ENCODE data around the gene GNB1.

Gene GNB1

GRCh38 chr1:1876335-1876930 is 14.5 kb downstream of the GNB1 start:
- no peaks in the 10 kb centered on the region for H3K9me3 ChIP-seq
- TF ChIP-seq, protein P1, sequence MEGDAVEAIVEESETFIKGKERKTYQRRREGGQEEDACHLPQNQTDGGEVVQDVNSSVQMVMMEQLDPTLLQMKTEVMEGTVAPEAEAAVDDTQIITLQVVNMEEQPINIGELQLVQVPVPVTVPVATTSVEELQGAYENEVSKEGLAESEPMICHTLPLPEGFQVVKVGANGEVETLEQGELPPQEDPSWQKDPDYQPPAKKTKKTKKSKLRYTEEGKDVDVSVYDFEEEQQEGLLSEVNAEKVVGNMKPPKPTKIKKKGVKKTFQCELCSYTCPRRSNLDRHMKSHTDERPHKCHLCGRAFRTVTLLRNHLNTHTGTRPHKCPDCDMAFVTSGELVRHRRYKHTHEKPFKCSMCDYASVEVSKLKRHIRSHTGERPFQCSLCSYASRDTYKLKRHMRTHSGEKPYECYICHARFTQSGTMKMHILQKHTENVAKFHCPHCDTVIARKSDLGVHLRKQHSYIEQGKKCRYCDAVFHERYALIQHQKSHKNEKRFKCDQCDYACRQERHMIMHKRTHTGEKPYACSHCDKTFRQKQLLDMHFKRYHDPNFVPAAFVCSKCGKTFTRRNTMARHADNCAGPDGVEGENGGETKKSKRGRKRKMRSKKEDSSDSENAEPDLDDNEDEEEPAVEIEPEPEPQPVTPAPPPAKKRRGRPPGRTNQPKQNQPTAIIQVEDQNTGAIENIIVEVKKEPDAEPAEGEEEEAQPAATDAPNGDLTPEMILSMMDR (IDR thresholded peaks at IDR 0.05): no peak
- H3K36me3 ChIP-seq: peaks cover 24% of the 10 kb centered on the region
- no peak overlapping the region for H3K4me3 ChIP-seq (ENCODE audit: low read depth in 1 of 2, low read length in 1 of 2)
- H3K27ac ChIP-seq: peak overlapping the region; percentile 26
- H3K4me1 ChIP-seq (ENCODE audit: control insufficient read depth in 1 of 2, insufficient read depth in 1 of 2, low read depth in 1 of 2, low read length in 1 of 2): peaks cover 14 to 46% of the 10 kb centered on the region in 2 experiments
- no peaks in the 10 kb centered on the region for H3K27me3 ChIP-seq

DNA sequence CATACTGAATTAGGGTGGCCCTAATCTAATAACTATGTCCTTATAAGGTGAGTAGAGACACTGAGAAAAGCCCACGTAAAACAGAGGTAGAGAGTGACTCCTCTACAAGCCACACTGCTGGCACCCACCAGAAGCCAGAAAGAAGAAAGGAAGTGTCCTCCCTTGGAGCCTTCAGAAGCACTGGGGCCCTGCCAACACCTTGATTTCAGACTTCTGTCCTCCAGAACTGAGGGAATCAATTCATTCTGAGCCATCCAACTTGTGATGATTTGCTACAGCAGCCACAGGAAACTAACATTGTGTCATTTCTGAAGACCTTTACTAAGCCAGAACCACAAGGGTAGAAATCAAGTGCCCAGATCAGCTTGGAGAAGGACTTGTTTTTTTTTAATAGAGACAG is 15.0 kb downstream of the GNB1 start:
- H3K27ac ChIP-seq: peak overlapping the region; percentile 26
- TF ChIP-seq, protein P1 (IDR thresholded peaks at IDR 0.05): no peak
- H3K27me3 ChIP-seq: no peaks in the 10 kb centered on the region
- no peak overlapping the region for H3K4me3 ChIP-seq (ENCODE audit: low read depth in 1 of 2, low read length in 1 of 2)
- H3K4me1 ChIP-seq (ENCODE audit: control insufficient read depth in 1 of 2, insufficient read depth in 1 of 2, low read depth in 1 of 2, low read length in 1 of 2): peaks cover 14 to 42% of the 10 kb centered on the region in 2 experiments
- H3K9me3 ChIP-seq: no peaks in the 10 kb centered on the region
- H3K36me3 ChIP-seq: peaks cover 24% of the 10 kb centered on the region

DNA sequence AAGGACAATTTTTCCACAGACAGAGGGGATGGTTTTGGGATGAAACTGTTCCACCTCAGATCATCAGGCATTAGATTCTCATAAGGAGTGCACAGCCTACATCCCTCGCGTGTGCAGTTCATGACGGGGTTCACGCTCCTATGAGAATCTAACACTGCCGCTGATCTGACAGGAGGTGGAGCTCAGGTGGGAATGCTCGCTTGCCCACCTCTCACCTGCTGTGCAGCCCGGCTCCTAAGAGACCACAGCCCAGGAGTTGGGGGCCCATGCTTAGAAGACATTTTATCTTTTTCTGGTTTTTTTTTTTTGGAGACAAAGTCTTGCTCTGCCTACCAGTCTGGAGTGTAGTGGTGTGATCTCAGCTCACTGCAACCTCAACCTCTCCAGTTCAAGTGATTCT is 16.0 kb downstream of the GNB1 start:
- Histone ChIP-seq H3K36me3 (peaks cover 24% of the 10 kb centered on the region), H3K4me1 (ENCODE audit: control insufficient read depth in 1 of 2, insufficient read depth in 1 of 2, low read depth in 1 of 2, low read length in 1 of 2) (peaks cover 15 to 44% of the 10 kb centered on the region in 2 experiments), H3K27me3 (no peaks in the 10 kb centered on the region)

DNA sequence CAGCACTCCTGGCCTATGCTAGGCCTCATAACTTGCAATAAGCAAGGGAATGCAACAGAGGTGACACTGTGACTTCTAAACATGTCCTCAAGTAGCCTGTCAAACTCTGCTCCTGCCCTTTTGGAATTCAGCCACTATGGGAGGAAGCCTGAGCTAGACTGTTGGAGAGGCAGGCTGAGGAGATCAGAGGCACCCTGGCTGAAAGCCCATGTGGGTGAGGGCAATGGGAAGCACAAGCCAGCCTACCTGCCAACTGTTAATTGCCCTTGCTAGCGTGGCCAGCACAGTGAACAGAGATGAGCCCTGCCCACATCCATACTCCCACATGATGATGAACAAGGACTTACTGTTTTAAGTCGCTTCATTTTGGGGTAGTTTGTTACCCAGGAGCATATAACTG is 17.7 kb downstream of the GNB1 start:
- H3K27ac ChIP-seq: peak overlapping the region; percentile 32
- no peak overlapping the region for H3K4me3 ChIP-seq (ENCODE audit: low read depth in 1 of 2, low read length in 1 of 2)
- H3K36me3 ChIP-seq: peaks cover 24% of the 10 kb centered on the region
- no peaks in the 10 kb centered on the region for H3K9me3 ChIP-seq
- TF ChIP-seq, protein P1 (IDR thresholded peaks at IDR 0.05): no peak
- peaks cover 28 to 57% of the 10 kb centered on the region in 2 experiments for H3K4me1 ChIP-seq (ENCODE audit: control insufficient read depth in 1 of 2, insufficient read depth in 1 of 2, low read depth in 1 of 2, low read length in 1 of 2)
- H3K27me3 ChIP-seq: no peaks in the 10 kb centered on the region

More for the DNA sequence above, 16.0 kb downstream of the GNB1 start:
- Histone ChIP-seq H3K27ac (peak overlapping the region; percentile 26), H3K9me3 (no peaks in the 10 kb centered on the region), H3K4me3 (ENCODE audit: low read depth in 1 of 2, low read length in 1 of 2) (no peak overlapping the region)
- TF ChIP-seq, protein P1 (IDR thresholded peaks at IDR 0.05): no peak

DNA sequence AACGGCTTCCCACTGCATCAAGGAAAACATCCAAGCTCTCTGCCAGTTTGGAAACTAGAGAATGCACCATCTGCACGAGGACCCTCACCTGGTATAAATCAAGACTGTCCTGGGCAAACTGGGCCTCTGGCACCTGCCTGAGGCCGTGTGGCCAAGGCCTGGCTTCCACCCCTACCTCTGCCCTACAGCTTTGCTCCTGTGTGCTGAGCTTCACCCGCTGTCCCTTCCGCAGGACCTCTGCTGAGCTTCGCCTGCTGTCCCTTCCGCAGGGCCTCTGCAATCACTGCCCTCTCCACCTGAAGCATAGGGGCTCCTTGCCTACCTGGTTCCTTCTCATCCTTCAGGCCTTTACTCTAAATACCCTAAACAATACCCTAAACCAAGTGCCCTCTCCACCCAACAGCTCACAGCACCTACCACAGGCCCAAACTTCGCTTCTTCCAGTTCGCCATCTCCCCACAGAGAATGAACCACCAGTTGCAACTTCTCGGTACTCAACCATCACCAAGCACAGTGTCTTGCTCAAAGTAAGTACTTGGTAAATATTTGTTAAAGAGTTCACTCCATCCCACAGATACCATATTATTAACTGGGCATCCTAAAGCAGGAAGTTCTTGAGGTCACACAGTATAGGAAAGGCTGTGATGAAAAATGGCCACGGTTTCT is 18.4 kb downstream of the GNB1 start:
- H3K9me3 ChIP-seq: no peaks in the 10 kb centered on the region
- no peak overlapping the region for H3K4me3 ChIP-seq (ENCODE audit: low read depth in 1 of 2, low read length in 1 of 2)
- H3K27ac ChIP-seq: peak overlapping the region; percentile 17
- H3K27me3 ChIP-seq: no peaks in the 10 kb centered on the region
- H3K4me1 ChIP-seq (ENCODE audit: control insufficient read depth in 1 of 2, insufficient read depth in 1 of 2, low read depth in 1 of 2, low read length in 1 of 2): peaks cover 28 to 55% of the 10 kb centered on the region in 2 experiments
- TF ChIP-seq, protein P1 (IDR thresholded peaks at IDR 0.05): no peak
- H3K36me3 ChIP-seq: peaks cover 24% of the 10 kb centered on the region
